ENCODE measurements around the gene MICA.

DNA sequence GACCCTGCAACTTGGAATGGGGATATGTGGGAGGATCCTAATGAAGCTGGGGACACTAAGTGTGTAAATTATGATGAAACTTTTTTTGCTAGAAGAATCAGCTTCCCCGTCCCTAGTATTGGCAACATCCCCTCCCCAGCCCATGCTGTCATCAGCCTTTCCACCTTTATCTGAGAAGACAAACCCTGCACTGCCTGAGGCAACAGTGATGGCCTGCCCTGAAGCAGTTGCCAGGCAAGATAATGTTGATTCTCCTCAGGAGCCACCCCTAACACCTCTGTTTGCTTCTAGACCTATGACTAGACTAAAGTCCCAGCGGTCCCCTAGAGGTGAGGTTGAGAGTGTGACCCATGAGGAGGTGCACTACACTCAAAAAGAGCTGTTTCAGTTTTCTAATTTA lies 27.1 kb downstream of the MICA start:
- TF ChIP-seq, protein P1, sequence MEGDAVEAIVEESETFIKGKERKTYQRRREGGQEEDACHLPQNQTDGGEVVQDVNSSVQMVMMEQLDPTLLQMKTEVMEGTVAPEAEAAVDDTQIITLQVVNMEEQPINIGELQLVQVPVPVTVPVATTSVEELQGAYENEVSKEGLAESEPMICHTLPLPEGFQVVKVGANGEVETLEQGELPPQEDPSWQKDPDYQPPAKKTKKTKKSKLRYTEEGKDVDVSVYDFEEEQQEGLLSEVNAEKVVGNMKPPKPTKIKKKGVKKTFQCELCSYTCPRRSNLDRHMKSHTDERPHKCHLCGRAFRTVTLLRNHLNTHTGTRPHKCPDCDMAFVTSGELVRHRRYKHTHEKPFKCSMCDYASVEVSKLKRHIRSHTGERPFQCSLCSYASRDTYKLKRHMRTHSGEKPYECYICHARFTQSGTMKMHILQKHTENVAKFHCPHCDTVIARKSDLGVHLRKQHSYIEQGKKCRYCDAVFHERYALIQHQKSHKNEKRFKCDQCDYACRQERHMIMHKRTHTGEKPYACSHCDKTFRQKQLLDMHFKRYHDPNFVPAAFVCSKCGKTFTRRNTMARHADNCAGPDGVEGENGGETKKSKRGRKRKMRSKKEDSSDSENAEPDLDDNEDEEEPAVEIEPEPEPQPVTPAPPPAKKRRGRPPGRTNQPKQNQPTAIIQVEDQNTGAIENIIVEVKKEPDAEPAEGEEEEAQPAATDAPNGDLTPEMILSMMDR (IDR thresholded peaks at IDR 0.05): no peak
- TF ChIP-seq POLR2A (IDR thresholded peaks at IDR 0.05): no peak
